ENCODE results near the gene LONRF2. TPM values are rescaled to one million over a fixed set of nuclear protein-coding genes. Genes with fewer than 3 reads are reported as not detected.

Gene LONRF2
- total RNA-seq, 1 donor from 2014 or later = 7.6 TPM

DNA sequence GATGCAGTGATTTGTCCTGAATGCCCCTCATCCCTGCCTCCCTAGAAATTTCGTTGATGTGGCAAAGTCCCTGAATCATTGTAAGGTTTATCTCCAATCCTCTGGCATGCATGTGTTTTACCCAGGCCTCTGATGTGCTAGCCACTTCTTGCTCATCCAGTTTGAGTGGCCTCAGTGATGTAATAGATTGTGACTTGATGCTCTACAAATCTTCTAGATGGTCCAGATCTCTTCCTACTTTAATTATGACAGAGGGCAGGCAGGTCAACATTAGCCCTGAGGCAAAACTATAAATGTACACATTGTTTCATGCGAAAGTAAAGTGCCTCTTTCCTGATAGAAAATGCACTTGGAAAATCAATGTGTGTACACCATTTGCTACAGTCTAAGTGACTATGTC lies 54.5 kb downstream of the LONRF2 start:
- intact Hi-C loops (cut with DNase I) = no loop called here
- H3K27me3 ChIP-seq = no peaks in the 10 kb centered on the region
- TF ChIP-seq, protein P1, sequence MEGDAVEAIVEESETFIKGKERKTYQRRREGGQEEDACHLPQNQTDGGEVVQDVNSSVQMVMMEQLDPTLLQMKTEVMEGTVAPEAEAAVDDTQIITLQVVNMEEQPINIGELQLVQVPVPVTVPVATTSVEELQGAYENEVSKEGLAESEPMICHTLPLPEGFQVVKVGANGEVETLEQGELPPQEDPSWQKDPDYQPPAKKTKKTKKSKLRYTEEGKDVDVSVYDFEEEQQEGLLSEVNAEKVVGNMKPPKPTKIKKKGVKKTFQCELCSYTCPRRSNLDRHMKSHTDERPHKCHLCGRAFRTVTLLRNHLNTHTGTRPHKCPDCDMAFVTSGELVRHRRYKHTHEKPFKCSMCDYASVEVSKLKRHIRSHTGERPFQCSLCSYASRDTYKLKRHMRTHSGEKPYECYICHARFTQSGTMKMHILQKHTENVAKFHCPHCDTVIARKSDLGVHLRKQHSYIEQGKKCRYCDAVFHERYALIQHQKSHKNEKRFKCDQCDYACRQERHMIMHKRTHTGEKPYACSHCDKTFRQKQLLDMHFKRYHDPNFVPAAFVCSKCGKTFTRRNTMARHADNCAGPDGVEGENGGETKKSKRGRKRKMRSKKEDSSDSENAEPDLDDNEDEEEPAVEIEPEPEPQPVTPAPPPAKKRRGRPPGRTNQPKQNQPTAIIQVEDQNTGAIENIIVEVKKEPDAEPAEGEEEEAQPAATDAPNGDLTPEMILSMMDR (IDR thresholded peaks at IDR 0.05) = no peak
- H3K36me3 ChIP-seq = no peaks in the 10 kb centered on the region
- DNase-seq (ENCODE audit: low spot score in 2 of 2) = no peak
- H3K4me1 ChIP-seq = peaks cover 0 to 5% of the 10 kb centered on the region in 2 donors
- no peaks in the 10 kb centered on the region for H3K9me3 ChIP-seq
- no peak overlapping the region for H3K27ac ChIP-seq
- H3K4me3 ChIP-seq = no peak overlapping the region

DNA sequence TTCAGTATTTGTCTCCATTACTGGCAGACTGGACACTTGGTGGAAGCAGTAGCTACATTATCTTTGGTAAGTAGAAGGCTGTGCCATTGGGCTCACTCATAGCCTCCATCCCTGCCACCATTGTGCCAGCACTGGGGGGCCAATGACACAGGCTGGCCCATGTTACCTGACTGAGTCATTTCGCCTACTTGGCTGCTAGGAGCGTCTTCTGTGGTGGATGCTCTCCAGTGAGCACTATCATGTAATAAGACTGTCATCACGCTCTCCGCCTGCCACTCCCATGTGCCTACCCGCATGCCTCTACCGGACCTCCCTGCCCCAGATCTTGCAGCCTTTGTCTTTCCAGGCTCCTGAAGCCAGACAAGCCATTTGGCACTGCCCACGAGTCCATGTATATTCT lies 56.2 kb downstream of the LONRF2 start:
- no peak overlapping the region for H3K27ac ChIP-seq
- no peak for DNase-seq (ENCODE audit: low spot score in 2 of 2)
- H3K4me1 ChIP-seq = no peaks in the 10 kb centered on the region
- intact Hi-C loops (cut with DNase I) = no loop called here
- TF ChIP-seq, protein P1 (IDR thresholded peaks at IDR 0.05) = no peak
- H3K27me3 ChIP-seq = no peaks in the 10 kb centered on the region
- H3K9me3 ChIP-seq = no peaks in the 10 kb centered on the region
- no peaks in the 10 kb centered on the region for H3K36me3 ChIP-seq
- no peak overlapping the region for H3K4me3 ChIP-seq

DNA sequence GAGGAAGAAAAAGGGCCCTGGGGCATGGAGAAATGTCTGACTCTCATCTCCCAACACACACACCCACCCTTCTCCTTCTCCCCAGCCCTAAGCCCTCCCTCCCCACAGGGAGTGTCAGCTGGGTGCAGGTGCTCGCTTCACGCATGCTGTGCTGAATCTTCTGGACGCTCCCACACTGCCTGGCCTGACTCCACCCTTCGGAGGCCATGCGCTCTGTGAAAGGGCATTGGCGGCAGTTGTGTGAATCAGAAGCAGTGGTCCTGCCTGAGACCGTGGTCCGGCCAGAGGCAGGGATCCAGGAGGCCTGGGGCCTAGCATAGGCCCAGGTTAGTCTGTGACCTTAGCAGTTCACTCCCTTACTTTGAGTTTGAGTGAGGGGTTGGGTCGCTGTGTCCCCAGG lies 57.1 kb downstream of the LONRF2 start:
- Histone ChIP-seq H3K4me3 (no peak overlapping the region), H3K9me3 (no peaks in the 10 kb centered on the region), H3K4me1 (no peaks in the 10 kb centered on the region), H3K27me3 (no peaks in the 10 kb centered on the region), H3K36me3 (no peaks in the 10 kb centered on the region), H3K27ac (no peak overlapping the region)
- intact Hi-C loops (cut with DNase I) = no loop called here
- TF ChIP-seq, protein P1 (IDR thresholded peaks at IDR 0.05) = no peak
- DNase-seq (ENCODE audit: low spot score in 2 of 2) = no peak

DNA sequence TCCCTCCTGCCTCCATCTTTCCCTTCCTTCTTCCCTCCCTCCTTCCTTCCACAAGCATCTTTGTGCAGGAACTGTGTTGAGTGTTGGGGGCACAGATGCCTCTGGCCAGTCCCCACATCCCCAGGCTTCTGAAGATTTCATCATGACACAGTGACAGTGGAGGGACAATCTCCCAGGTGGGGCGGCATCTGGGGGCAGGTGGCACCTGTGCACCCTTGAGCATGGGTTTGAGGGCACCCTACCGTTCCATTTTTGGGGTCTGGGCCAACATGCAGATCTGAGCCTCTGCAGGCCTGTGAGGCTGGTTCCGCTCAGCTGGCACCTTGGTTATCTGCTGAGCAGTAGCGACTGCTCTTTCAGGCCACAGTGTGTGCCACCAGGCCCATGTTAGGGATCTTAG lies 57.6 kb downstream of the LONRF2 start:
- Histone ChIP-seq H3K9me3 (no peaks in the 10 kb centered on the region), H3K4me1 (no peaks in the 10 kb centered on the region), H3K36me3 (no peaks in the 10 kb centered on the region), H3K4me3 (no peak overlapping the region), H3K27me3 (no peaks in the 10 kb centered on the region), H3K27ac (no peak overlapping the region)
- no peak for DNase-seq (ENCODE audit: low spot score in 2 of 2)
- intact Hi-C loops (cut with DNase I) = no loop called here
- TF ChIP-seq, protein P1 (IDR thresholded peaks at IDR 0.05) = no peak

DNA sequence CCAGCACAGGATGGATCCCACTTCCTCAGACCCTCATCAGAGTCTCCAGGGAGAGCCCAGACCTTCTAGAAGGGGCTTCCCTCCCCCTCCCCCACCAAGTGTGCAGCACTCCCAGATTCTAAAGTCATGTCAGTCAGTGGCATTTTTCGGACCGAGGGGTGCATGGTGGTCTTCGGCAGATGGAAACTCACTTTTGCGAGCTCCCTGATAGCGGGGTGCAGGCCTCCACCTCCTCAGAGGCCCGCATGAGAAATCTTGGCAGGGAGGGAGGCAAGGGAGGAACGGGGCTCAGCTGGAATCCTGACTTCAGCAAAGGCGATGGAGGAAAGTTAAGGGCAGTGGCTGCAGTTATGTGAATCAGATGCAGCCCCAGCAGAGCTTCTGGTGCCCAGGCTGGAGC lies 58.2 kb downstream of the LONRF2 start:
- no peak overlapping the region for H3K4me3 ChIP-seq
- H3K4me1 ChIP-seq = no peaks in the 10 kb centered on the region
- DNase-seq (ENCODE audit: low spot score in 2 of 2) = no peak
- H3K27me3 ChIP-seq = no peaks in the 10 kb centered on the region
- H3K9me3 ChIP-seq = no peaks in the 10 kb centered on the region
- no peak overlapping the region for H3K27ac ChIP-seq
- H3K36me3 ChIP-seq = no peaks in the 10 kb centered on the region
- intact Hi-C loops (cut with DNase I) = no loop called here
- TF ChIP-seq, protein P1 (IDR thresholded peaks at IDR 0.05) = no peak
